Esophagus muscularis mucosa (tissue), 3 donors: ENCODE results near the gene ANKRD49.

Source experiments
- CTCF ChIP-seq, 3 experiments: fragments of 200-600 bp in 2 of 3; fragments of 450-650 bp in 1 of 3; sonication (generic) in 2 of 3; IDR thresholded peaks; one replicate each; pipeline ENCODE4 v1.5.1; 2017 to 2019; ENCODE audit warnings: antibody characterized with exemption in 3 of 3, mild to moderate bottlenecking in 2 of 3, moderate library complexity in 1 of 3
- POLR2A ChIP-seq: fragments of 450-650 bp; IDR thresholded peaks from one replicate; pipeline ENCODE4 v1.6.1; 2017; ENCODE audit warnings: antibody characterized with exemption, moderate library complexity, mild to moderate bottlenecking, low read depth
- POLR2AphosphoS5 ChIP-seq, 2 donors: sonication (generic); formaldehyde crosslinking; IDR thresholded peaks; one replicate each; pipeline ENCODE4 v1.6.1; 2017; ENCODE audit warnings: antibody characterized with exemption in 2 of 2

- TF ChIP-seq CTCF (IDR thresholded peaks at IDR 0.05) (no peak), POLR2AphosphoS5 (IDR thresholded peaks at IDR 0.05) (no peak), POLR2A (no peak)
These were observed 24.5 kb downstream of the ANKRD49 start for GRCh38 chr11:94518300-94518699.
